Measurements from ENCODE around the gene BMP8A. TPM values are rescaled to one million over a fixed set of nuclear protein-coding genes. Genes with fewer than 3 reads are reported as not detected.

The BMP8A gene
- total and polyA plus RNA-seq, 10 of the 15 experiments (the other 5 are each of a cell fraction or from before 2014, with no cell fraction given): not detected

DNA sequence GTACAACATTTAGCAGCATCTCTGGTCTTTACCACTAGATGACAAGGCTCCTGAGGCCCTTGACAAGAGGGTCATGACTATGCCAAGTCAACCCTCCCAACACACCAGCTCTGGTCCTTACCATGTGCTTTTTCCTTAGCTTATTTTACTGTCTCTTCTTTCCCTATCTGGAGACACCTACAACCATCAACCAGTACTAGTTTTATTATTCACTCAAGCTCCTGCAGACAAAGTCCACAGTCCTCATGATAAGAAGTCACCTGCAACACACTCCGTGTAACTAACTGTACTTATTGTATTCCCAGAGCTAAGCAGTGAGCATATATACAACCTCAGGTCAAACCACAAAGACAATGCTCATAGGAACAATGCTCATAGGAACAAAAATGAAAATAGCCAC, 69.8 kb downstream of the BMP8A start:
- ChIA-PET POLR2A (no interaction called here), RAD21 (ENCODE audit: unreplicated experiment) (interaction anchor here (0.6 kb wide), 1 partner anchor 45 kb away, joined by 3 read pairs; no protein-coding TSS in a partner anchor), SMC1A (ENCODE audit: uncharacterized antibody, unreplicated experiment) (interaction anchor here (0.8 to 1.5 kb wide), 2 partner anchors 8 to 53 kb away, joined by 4 to 5 read pairs; no protein-coding TSS in a partner anchor), CTCF (interaction anchor here (0.9 to 2.9 kb wide), 3 partner anchors 14 to 92 kb away, joined by 3 to 13 read pairs (median 3); partner anchors contain the start of gene PABPC4)
- DNase-seq (ENCODE audit: low read depth, low spot score): no peak
- TF ChIP-seq ZBTB33 (IDR thresholded peaks at IDR 0.05) (no peak), SPI1 (IDR thresholded peaks at IDR 0.05; ENCODE audit: borderline replicate concordance, insufficient read depth, low read depth, low read length) (no peak), YY1 (IDR thresholded peaks at IDR 0.05; ENCODE audit: low read depth, low read length) (no peak), SMAD1 (IDR thresholded peaks at IDR 0.05; ENCODE audit: low read depth, partially characterized antibody) (no peak), MEF2B (IDR thresholded peaks at IDR 0.05; ENCODE audit: partially characterized antibody, poor library complexity, severe bottlenecking) (no peak)
- TF ChIP-seq, protein P1, sequence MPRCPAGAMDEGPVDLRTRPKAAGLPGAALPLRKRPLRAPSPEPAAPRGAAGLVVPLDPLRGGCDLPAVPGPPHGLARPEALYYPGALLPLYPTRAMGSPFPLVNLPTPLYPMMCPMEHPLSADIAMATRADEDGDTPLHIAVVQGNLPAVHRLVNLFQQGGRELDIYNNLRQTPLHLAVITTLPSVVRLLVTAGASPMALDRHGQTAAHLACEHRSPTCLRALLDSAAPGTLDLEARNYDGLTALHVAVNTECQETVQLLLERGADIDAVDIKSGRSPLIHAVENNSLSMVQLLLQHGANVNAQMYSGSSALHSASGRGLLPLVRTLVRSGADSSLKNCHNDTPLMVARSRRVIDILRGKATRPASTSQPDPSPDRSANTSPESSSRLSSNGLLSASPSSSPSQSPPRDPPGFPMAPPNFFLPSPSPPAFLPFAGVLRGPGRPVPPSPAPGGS (IDR thresholded peaks at IDR 0.05; ENCODE audit: borderline replicate concordance, insufficient read depth, low read depth, low read length, poor library complexity, severe bottlenecking): no peak
- no peak for FAIRE-seq
- H2AFZ ChIP-seq (ENCODE audit: control insufficient read depth, low read depth, low read length): no peak overlapping the region
- BruUV-seq (replicated peaks): no TSS peak
- no peak overlapping the region for H3K9ac ChIP-seq (ENCODE audit: control insufficient read depth, insufficient read depth, low read length)
- H3K4me2 ChIP-seq (ENCODE audit: control insufficient read depth, insufficient read depth): no peak overlapping the region
- H3K79me2 ChIP-seq (ENCODE audit: control insufficient read depth, insufficient read depth, low read length): peaks cover 4% of the 10 kb centered on the region
- H3K4me1 ChIP-seq (ENCODE audit: control insufficient read depth, insufficient read depth, low read length): no peaks in the 10 kb centered on the region
- H3K27me3 ChIP-seq (replicated peaks in 1 of 2; ENCODE audit: control insufficient read depth in 2 of 2, insufficient read depth in 2 of 2, low read length in 1 of 2): no peaks in the 10 kb centered on the region
- H3K4me3 ChIP-seq: no peak overlapping the region
- no peaks in the 10 kb centered on the region; the same call in 2 of the 3 replicates for H3K9me3 ChIP-seq (replicated peaks; ENCODE audit: control insufficient read depth, insufficient read depth, low read length)
- no peak overlapping the region for H3K27ac ChIP-seq (ENCODE audit: control insufficient read depth, insufficient read depth)
- ATAC-seq: no peak
- intact Hi-C loops (cut with micrococcal nuclease; ENCODE audit: unreplicated experiment): no loop called here
- H4K20me1 ChIP-seq (ENCODE audit: control insufficient read depth, insufficient read depth): no peaks in the 10 kb centered on the region; the same call in 1 of the 2 replicates
- WGBS (ENCODE audit: insufficient coverage, insufficient replicate concordance, low lambda C conversion rate, missing lambda C conversion rate): 100% methylated on average over 1 of the region's 1 CpG
- in situ Hi-C loops (cut with MboI): no loop called here
- peaks cover 37 to 55% of the 10 kb centered on the region in 2 experiments for H3K36me3 ChIP-seq (ENCODE audit: control insufficient read depth in 2 of 2, insufficient read depth in 2 of 2, low read length in 1 of 2)

All from GM12878 (cell line).